ENCODE measurements around the gene LRRN2. TPM values are rescaled to one million over a fixed set of nuclear protein-coding genes. Genes with fewer than 3 reads are reported as not detected.

LRRN2 gene
- total and polyA plus RNA-seq, 4 donors, result 0.97 to 4.4 (median 1.2) TPM

DNA sequence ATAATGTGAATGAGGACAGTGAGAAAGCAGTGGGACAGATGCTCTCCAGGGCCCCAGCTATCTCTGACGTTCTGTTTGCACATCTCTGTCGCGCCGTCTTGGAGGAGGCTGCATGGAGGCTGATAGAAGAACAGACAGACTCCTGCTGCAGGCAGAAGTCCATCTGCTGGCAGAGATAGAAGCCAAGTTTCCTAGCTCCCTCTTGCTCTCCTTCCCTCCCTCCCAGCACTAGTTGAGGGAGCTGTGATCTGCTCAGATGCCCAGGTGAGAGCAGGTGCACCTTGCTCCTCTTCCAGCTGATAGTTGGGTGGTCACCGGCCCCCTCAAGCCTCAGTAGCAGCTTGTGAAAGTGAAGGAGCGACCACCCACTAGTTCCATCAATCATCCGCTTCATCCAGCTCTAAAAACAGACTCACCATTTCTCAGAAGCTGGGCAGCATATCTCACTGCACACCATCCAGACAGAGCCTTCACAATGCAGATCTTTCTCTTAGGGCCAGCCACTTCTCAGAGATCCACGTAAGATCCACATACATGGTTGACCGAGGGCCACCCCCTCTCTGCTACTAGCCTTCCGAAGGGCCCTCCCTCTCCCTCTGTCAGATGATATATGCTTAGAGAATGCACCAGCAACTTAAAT, 12.9 kb downstream of the LRRN2 start:
- WGBS, 2 donors, result 67 to 83% methylated on average over 10 of the region's 10 CpGs
- H3K9me3 ChIP-seq (ENCODE audit: control insufficient read depth in 4 of 4, insufficient read depth in 3 of 4, low read length in 3 of 4), result no peaks in the 10 kb centered on the region
- ATAC-seq (ENCODE audit: insufficient read depth, low FRiP score), result no peak

DNA sequence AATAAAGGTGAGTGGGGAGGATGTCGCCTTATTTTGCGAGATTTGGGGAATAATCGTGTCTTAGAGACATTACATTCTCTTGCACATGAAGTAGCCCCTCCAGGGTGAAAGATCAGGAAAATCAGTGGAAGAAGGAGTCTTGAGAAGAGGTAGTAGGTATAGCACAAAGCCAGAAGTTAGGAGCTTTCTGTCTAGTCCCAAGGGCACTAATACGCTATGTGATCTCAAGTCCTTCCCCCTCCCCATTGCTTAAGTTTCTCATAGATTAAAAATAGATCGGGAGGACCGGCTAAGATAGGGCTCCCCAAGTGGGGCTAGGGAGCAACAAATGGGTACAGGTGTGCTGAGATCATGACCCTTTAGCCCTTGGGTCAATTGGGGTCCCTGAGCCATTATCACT, 13.5 kb downstream of the LRRN2 start:
- WGBS, 2 donors, result 88 to 93% methylated on average over 6 of the region's 6 CpGs
- ATAC-seq (ENCODE audit: insufficient read depth, low FRiP score), result no peak
- H3K9me3 ChIP-seq (ENCODE audit: control insufficient read depth in 4 of 4, insufficient read depth in 3 of 4, low read length in 3 of 4), result no peaks in the 10 kb centered on the region
- H3K4me3 ChIP-seq, result no peak overlapping the region
- DNase-seq, result no peak
- H3K27me3 ChIP-seq (ENCODE audit: control insufficient read depth in 3 of 3, insufficient read depth in 3 of 3, low read length in 2 of 3), result peaks cover 0 to 8% (median 0%) of the 10 kb centered on the region in 3 donors
- no peak overlapping the region for H3K9ac ChIP-seq (ENCODE audit: insufficient read depth in 1 of 2, low read length in 2 of 2)
- no peak overlapping the region for H3K27ac ChIP-seq (ENCODE audit: low read depth in 1 of 2, low read length in 1 of 2)
- peaks cover 0 to 2% (median 0%) of the 10 kb centered on the region in 5 donors for H3K4me1 ChIP-seq (ENCODE audit: control insufficient read depth in 5 of 5, insufficient read depth in 5 of 5, low read length in 5 of 5)
- H3K36me3 ChIP-seq (ENCODE audit: control insufficient read depth in 4 of 4, insufficient read depth in 4 of 4, low read length in 4 of 4), result no peaks in the 10 kb centered on the region
- TF ChIP-seq, protein P1, sequence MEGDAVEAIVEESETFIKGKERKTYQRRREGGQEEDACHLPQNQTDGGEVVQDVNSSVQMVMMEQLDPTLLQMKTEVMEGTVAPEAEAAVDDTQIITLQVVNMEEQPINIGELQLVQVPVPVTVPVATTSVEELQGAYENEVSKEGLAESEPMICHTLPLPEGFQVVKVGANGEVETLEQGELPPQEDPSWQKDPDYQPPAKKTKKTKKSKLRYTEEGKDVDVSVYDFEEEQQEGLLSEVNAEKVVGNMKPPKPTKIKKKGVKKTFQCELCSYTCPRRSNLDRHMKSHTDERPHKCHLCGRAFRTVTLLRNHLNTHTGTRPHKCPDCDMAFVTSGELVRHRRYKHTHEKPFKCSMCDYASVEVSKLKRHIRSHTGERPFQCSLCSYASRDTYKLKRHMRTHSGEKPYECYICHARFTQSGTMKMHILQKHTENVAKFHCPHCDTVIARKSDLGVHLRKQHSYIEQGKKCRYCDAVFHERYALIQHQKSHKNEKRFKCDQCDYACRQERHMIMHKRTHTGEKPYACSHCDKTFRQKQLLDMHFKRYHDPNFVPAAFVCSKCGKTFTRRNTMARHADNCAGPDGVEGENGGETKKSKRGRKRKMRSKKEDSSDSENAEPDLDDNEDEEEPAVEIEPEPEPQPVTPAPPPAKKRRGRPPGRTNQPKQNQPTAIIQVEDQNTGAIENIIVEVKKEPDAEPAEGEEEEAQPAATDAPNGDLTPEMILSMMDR (IDR thresholded peaks at IDR 0.05; ENCODE audit: control extremely low read depth, extremely low read depth), result no peak

More for the DNA sequence above, 12.9 kb downstream of the LRRN2 start:
- H3K27ac ChIP-seq (ENCODE audit: low read depth in 1 of 2, low read length in 1 of 2), result no peak overlapping the region
- peaks cover 0 to 8% (median 0%) of the 10 kb centered on the region in 3 donors for H3K27me3 ChIP-seq (ENCODE audit: control insufficient read depth in 3 of 3, insufficient read depth in 3 of 3, low read length in 2 of 3)
- peaks cover 0 to 2% (median 0%) of the 10 kb centered on the region in 5 donors for H3K4me1 ChIP-seq (ENCODE audit: control insufficient read depth in 5 of 5, insufficient read depth in 5 of 5, low read length in 5 of 5)
- DNase-seq, result no peak
- TF ChIP-seq, protein P1 (IDR thresholded peaks at IDR 0.05; ENCODE audit: control extremely low read depth, extremely low read depth), result no peak
- H3K36me3 ChIP-seq (ENCODE audit: control insufficient read depth in 4 of 4, insufficient read depth in 4 of 4, low read length in 4 of 4), result no peaks in the 10 kb centered on the region
- H3K9ac ChIP-seq (ENCODE audit: insufficient read depth in 1 of 2, low read length in 2 of 2), result no peak overlapping the region
- no peak overlapping the region for H3K4me3 ChIP-seq

DNA sequence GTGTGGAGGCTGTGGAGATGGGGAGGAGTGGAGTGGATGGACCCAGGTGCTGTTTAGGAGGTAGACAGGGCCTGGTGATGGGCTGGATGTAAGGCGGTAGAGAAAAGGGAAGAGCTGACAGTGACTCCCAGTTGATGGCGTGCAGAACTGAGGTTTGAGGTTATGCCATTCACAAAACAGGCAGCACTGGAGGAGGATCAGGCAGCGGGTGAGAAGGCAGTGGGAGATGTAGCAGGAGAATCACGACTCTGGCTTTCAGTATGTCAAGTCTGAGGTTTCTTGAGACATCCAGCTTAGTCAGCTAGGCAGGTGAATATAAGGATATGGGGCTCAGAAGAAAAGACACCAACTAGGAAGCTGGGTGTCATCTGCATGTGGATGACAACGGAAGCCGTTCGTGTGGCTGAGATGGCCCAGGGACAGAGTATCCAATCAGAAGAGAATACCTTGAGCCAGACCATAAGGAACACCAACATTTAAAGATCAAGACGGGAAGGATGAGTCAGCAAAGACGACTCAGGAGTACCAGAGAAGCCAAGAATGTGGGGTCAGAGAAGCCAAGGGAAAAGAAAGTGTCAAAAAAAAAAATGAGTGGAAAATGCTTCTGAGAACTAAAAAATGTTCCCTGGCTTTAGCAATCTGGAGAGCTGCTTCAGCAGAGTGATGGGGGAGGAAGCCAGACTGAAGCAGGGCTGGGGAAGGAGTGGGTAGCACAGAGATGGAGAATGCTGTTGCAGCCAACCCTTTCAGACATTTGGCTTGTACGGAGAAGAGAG, 15.2 kb downstream of the LRRN2 start:
- TF ChIP-seq, protein P1 (IDR thresholded peaks at IDR 0.05; ENCODE audit: control extremely low read depth, extremely low read depth), result no peak
- Histone ChIP-seq H3K9ac (ENCODE audit: insufficient read depth in 1 of 2, low read length in 2 of 2) (no peak overlapping the region), H3K36me3 (ENCODE audit: control insufficient read depth in 4 of 4, insufficient read depth in 4 of 4, low read length in 4 of 4) (no peaks in the 10 kb centered on the region), H3K9me3 (ENCODE audit: control insufficient read depth in 4 of 4, insufficient read depth in 3 of 4, low read length in 3 of 4) (no peaks in the 10 kb centered on the region), H3K27ac (ENCODE audit: low read depth in 1 of 2, low read length in 1 of 2) (no peak overlapping the region), H3K4me1 (ENCODE audit: control insufficient read depth in 5 of 5, insufficient read depth in 5 of 5, low read length in 5 of 5) (peaks cover 0 to 2% (median 0%) of the 10 kb centered on the region in 5 donors), H3K4me3 (no peak overlapping the region), H3K27me3 (ENCODE audit: control insufficient read depth in 3 of 3, insufficient read depth in 3 of 3, low read length in 2 of 3) (peaks cover 0 to 8% (median 0%) of the 10 kb centered on the region in 3 donors)
- 67% methylated on average over 10 of the region's 10 CpGs for WGBS, 2 donors
- ATAC-seq (ENCODE audit: insufficient read depth, low FRiP score), result no peak
- DNase-seq, result no peak
